Neuron (in vitro differentiated cells): ENCODE results near the gene MLN.
"Not testable (repeated sequence)": the region's sequence is repeated elsewhere in the genome, so short reads cannot be mapped to it uniquely, and the experiment has no call there.

Source experiments
- H2AFZ ChIP-seq: one replicate; pipeline ENCODE4 v1.6.1; 2013; ENCODE audit warnings: low read depth, mild to moderate bottlenecking, inconsistent platforms, low read length, moderate library complexity
- H3K27me3 ChIP-seq: one replicate; pipeline ENCODE4 v1.6.1; 2013; ENCODE audit warnings: low read length; ENCODE audit not compliant: insufficient read depth
- H3K36me3 ChIP-seq: one replicate; pipeline ENCODE4 v1.6.1; 2013; ENCODE audit warnings: low read length; ENCODE audit not compliant: insufficient read depth
- H3K4me1 ChIP-seq: one replicate; pipeline ENCODE4 v1.6.1; 2013; ENCODE audit warnings: low read length; ENCODE audit not compliant: insufficient read depth
- H3K4me3 ChIP-seq: 2 replicates; pipeline ENCODE4 v1.5.1; 2013; ENCODE audit warnings: mild to moderate bottlenecking, low read length, moderate library complexity
- H3K9me3 ChIP-seq: one replicate; pipeline ENCODE4 v1.6.1; 2013; ENCODE audit warnings: low read length

The MLN gene

DNA sequence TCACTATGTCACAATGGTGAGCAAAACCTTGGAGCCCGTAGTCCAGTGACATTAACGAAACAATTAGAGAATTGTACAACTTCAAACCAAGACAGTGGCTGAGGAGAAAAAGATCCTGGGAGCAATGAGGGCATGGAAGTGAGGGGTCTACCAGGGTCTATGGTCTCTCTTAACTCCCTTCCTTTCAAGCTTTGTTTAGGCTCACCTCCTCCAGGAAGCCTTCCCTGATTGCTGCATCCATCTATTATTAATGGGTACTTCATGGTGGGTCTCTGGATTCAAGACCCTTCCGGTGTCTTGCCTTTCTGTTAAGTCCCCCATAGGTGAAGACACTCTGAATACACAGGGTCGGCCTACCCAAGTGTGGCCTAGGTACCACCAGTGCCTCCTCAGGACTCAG is 38.1 kb upstream of the MLN start:
- no peak overlapping the region for H2AFZ ChIP-seq
- H3K4me1 ChIP-seq, result peaks cover 7% of the 10 kb centered on the region
- H3K9me3 ChIP-seq, result peaks cover 1% of the 10 kb centered on the region
- H3K4me3 ChIP-seq, result no peak overlapping the region
- H3K36me3 ChIP-seq, result no peaks in the 10 kb centered on the region
- peaks cover 4% of the 10 kb centered on the region for H3K27me3 ChIP-seq

GRCh38 chr6:33841070-33841469 is 37.3 kb upstream of the MLN start:
- H3K36me3 ChIP-seq, result no peaks in the 10 kb centered on the region
- H3K9me3 ChIP-seq, result peaks cover 2% of the 10 kb centered on the region
- H3K4me1 ChIP-seq, result peaks cover 7% of the 10 kb centered on the region
- no peaks in the 10 kb centered on the region for H3K27me3 ChIP-seq
- no peak overlapping the region for H3K4me3 ChIP-seq
- H2AFZ ChIP-seq, result no peak overlapping the region

DNA sequence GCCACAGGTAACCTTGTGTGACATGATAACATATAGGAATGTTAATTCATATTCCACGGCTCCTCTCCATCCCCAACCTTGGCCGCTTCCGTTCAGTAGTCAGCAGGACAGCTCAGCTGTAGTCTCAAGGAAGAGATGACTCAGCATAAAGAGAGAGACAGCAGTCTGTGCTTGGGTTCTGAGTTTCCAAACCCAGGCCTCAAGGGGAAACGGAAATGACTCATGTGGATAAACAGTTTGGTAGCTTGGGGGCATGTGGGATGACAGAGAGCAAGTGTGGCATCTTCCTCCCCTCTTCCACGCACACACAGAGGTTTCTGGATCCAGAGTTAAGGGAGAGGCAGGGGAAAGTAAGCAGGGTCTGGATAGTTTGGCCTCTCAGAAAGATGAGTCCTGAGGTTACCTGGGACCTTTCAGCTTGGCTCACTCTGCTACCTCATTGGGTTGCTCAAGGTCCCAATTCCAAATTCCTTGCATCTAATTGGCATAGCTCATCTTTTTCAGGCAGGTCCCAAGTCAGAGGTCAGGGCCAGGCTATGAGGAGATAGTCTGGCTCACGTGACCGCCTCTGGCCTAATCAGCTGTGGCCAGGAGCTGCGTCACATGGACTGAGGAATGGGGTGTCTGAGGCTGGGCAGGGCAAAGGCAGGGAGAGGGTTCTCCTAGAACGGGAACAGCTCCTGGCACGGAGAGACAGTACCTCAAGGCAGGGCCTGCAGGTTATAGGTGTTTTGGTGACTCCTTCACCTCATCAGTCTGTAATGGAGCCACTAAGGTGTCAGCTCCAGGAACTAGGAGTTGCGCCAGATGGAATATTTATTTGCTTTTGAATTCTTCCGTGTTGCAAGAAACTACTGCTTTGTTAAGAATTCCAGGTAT is 36.5 kb upstream of the MLN start:
- H3K4me1 ChIP-seq, result peaks cover 7% of the 10 kb centered on the region

GRCh38 chr6:33839399-33840047 is 35.7 kb upstream of the MLN start:
- Histone ChIP-seq H2AFZ (no peak overlapping the region), H3K27me3 (no peaks in the 10 kb centered on the region), H3K4me1 (peaks cover 7% of the 10 kb centered on the region), H3K9me3 (peaks cover 2% of the 10 kb centered on the region), H3K4me3 (no peak overlapping the region), H3K36me3 (no peaks in the 10 kb centered on the region)

More for the DNA sequence above, 36.5 kb upstream of the MLN start:
- peaks cover 2% of the 10 kb centered on the region for H3K9me3 ChIP-seq
- H2AFZ ChIP-seq, result no peak overlapping the region
- H3K36me3 ChIP-seq, result no peaks in the 10 kb centered on the region
- no peaks in the 10 kb centered on the region for H3K27me3 ChIP-seq
- H3K4me3 ChIP-seq, result no peak overlapping the region

- H3K9me3 ChIP-seq, result peaks cover 2% of the 10 kb centered on the region
- peaks cover 7% of the 10 kb centered on the region for H3K4me1 ChIP-seq
- no peak overlapping the region for H3K4me3 ChIP-seq
- H3K36me3 ChIP-seq, result no peaks in the 10 kb centered on the region
- H3K27me3 ChIP-seq, result no peaks in the 10 kb centered on the region
- H2AFZ ChIP-seq, result no peak overlapping the region
These were observed 35.2 kb upstream of the MLN start for GRCh38 chr6:33838983-33839382.

- H3K4me1 ChIP-seq, result peaks cover 7% of the 10 kb centered on the region
These were observed 34.3 kb upstream of the MLN start for GRCh38 chr6:33837971-33838665.

DNA sequence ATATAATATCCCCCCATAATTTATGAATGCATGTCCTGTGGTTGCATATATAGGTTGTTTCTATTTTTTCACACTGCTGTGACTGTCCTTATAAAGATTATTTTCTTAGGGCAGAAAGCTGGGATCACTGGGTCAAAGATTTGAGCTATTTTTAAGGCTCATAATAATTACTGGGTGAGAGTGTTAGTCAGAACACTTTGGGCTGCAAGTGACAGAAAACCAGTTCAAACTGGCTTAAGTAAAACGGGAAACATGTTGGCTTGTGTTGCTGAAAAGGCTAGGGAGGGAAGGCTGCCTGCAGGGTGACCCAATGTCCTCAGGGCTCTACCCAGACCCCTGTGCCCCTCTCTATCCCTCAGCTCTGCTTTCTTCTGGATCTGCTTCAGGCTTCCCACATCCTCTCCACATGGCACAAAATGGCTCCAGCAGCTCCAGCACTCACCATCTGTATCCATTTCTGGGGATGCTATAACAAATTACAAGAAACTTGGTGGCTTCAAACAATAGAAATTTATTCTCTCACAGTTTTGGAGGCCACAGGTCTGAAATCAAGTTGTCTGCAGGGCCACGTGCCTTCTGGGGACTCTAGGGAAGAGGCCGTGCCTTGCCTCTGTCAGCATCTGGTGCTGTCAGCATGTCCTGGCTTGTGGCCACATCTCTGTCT is 33.1 kb upstream of the MLN start:
- Histone ChIP-seq H3K9me3 (peaks cover 2% of the 10 kb centered on the region), H3K4me3 (no peak overlapping the region), H3K36me3 (no peaks in the 10 kb centered on the region), H3K27me3 (no peaks in the 10 kb centered on the region), H2AFZ (no peak overlapping the region), H3K4me1 (peaks cover 7% of the 10 kb centered on the region)

More at GRCh38 chr6:33837971-33838665, 34.3 kb upstream of the MLN start:
- Histone ChIP-seq H3K9me3 (peaks cover 2% of the 10 kb centered on the region), H3K4me3 (no peak overlapping the region), H2AFZ (no peak overlapping the region), H3K36me3 (no peaks in the 10 kb centered on the region), H3K27me3 (no peaks in the 10 kb centered on the region)

- Histone ChIP-seq H3K9me3 (peaks cover 2% of the 10 kb centered on the region), H3K4me1 (peaks cover under 1% of the 10 kb centered on the region), H2AFZ (no peak overlapping the region), H3K4me3 (no peak overlapping the region), H3K27me3 (peaks cover 5% of the 10 kb centered on the region), H3K36me3 (no peaks in the 10 kb centered on the region)
These were observed 30.9 kb upstream of the MLN start for GRCh38 chr6:33834401-33835392.

DNA sequence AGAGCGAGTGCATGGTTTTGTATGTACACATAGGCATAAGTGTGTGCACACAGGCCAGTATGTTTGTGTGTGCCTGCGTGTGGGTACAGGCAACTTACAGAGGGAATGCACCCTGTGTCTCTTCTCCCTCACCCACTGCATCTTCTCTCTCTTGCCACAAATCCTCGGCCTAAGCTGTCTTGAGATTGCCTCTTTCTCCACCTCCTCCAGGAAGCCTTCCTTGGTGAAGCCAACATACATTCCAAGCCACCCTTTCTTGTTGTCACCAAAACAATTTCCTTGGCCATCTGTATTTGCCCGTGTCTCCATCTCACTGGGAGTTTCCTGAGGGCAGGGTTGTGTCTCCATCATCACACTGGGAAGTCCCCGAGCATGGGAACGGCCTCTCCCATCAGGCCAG is 29.8 kb upstream of the MLN start:
- peaks cover 12% of the 10 kb centered on the region for H3K27me3 ChIP-seq
- no peak overlapping the region for H3K4me3 ChIP-seq
- H3K36me3 ChIP-seq, result no peaks in the 10 kb centered on the region
- H3K4me1 ChIP-seq, result no peaks in the 10 kb centered on the region
- no peak overlapping the region for H2AFZ ChIP-seq
- peaks cover 2% of the 10 kb centered on the region for H3K9me3 ChIP-seq

- not testable (repeated sequence) for H3K9me3 ChIP-seq, H3K4me1 ChIP-seq, H2AFZ ChIP-seq, H3K4me3 ChIP-seq, H3K36me3 ChIP-seq
- peaks cover 15% of the 10 kb centered on the region for H3K27me3 ChIP-seq
These were observed 29.0 kb upstream of the MLN start for GRCh38 chr6:33832831-33833230.

DNA sequence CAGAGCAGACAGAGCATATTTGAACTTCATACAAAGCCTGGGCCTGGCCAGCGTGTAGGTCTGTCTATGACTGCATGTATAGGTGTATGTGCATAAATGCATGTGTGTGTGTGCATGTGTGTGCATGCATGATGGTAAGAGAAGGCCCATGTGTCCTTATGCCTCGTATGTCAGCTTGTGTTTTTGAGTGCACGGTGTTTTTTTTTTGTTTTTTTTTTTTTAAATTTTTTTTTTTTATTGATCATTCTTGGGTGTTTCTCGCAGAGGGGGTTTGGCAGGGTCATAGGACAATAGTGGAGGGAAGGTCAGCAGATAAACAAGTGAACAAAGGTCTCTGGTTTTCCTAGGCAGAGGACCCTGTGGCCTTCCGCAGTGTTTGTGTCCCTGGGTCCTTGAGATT is 27.9 kb upstream of the MLN start:
- H3K9me3 ChIP-seq, H3K4me3 ChIP-seq, H2AFZ ChIP-seq, H3K4me1 ChIP-seq, H3K36me3 ChIP-seq: not testable (repeated sequence)
- H3K27me3 ChIP-seq, result peaks cover 21% of the 10 kb centered on the region

GRCh38 chr6:33830635-33831240 is 26.9 kb upstream of the MLN start:
- Histone ChIP-seq H3K27me3 (peaks cover 21% of the 10 kb centered on the region), H3K36me3 (no peaks in the 10 kb centered on the region), H3K4me1 (no peaks in the 10 kb centered on the region), H3K9me3 (no peaks in the 10 kb centered on the region), H2AFZ (no peak overlapping the region), H3K4me3 (no peak overlapping the region)
